GM21515 (cell line): ENCODE measurements around the gene NOS2.
"Not testable (repeated sequence)": the region's sequence is repeated elsewhere in the genome, so short reads cannot be mapped to it uniquely, and the experiment has no call there.

ENCODE experiments used
- ATAC-seq: cut with Tn5 transposase; IDR thresholded peaks from one replicate; pipeline ENCODE4 v1.9.1; 2021; ENCODE audit not compliant: unreplicated experiment

NOS2 gene

GRCh38 chr17:27756467-27757371, 43.6 kb downstream of the NOS2 start:
- ATAC-seq: no peak

- ATAC-seq: no peak
Measured at GRCh38 chr17:27755706-27756466, 44.4 kb downstream of the NOS2 start.

GRCh38 chr17:27754549-27754948, 45.8 kb downstream of the NOS2 start:
- no peak for ATAC-seq

GRCh38 chr17:27753726-27754125, 46.6 kb downstream of the NOS2 start:
- not testable (repeated sequence) for ATAC-seq

- ATAC-seq: not testable (repeated sequence)
Measured at GRCh38 chr17:27752831-27753619, 47.3 kb downstream of the NOS2 start.

- no peak for ATAC-seq
Measured at GRCh38 chr17:27751622-27752490, 48.5 kb downstream of the NOS2 start.

GRCh38 chr17:27751166-27751565, 49.2 kb downstream of the NOS2 start:
- no peak for ATAC-seq

GRCh38 chr17:27749562-27750150, 50.7 kb downstream of the NOS2 start:
- ATAC-seq: not testable (repeated sequence)

- no peak for ATAC-seq
Measured at GRCh38 chr17:27748360-27748825, 51.9 kb downstream of the NOS2 start.

- no peak for ATAC-seq
Measured at GRCh38 chr17:27747462-27748359, 52.6 kb downstream of the NOS2 start.

GRCh38 chr17:27746881-27747280, 53.4 kb downstream of the NOS2 start:
- no peak for ATAC-seq

GRCh38 chr17:27746320-27746719, 54.0 kb downstream of the NOS2 start:
- not testable (repeated sequence) for ATAC-seq

- not testable (repeated sequence) for ATAC-seq
Measured at GRCh38 chr17:27745207-27745830, 55.0 kb downstream of the NOS2 start.

GRCh38 chr17:27743281-27743885, 56.9 kb downstream of the NOS2 start:
- ATAC-seq: no peak

- ATAC-seq: no peak
Measured at GRCh38 chr17:27741971-27742575, 58.3 kb downstream of the NOS2 start.

GRCh38 chr17:27741361-27741861, 58.9 kb downstream of the NOS2 start:
- no peak for ATAC-seq

GRCh38 chr17:27740541-27740940, 59.8 kb downstream of the NOS2 start:
- not testable (repeated sequence) for ATAC-seq
